ENCODE data around the gene LGR6.

DNA sequence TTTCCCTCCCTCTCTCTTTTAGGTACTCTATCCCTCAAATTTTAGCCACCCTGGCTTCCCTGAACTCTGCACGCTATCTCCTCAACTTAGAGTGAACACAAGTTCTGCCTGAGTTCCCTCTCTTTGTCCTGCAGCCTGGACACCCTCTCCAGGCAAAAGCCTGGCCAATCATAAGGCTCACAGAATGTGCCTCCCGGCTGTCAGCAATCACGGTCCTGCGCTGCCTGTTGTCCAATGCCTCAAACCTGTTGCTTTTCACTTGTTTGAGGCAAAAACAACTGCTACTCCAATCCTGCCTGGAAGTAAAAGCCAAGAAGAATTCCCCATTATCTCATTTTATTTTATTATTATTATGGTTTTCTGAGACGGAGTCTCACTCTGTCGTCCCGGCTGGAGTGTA, 66.1 kb downstream of the LGR6 start:
- no peak for TF ChIP-seq POLR2A (IDR thresholded peaks at IDR 0.05)
- TF ChIP-seq, protein P1, sequence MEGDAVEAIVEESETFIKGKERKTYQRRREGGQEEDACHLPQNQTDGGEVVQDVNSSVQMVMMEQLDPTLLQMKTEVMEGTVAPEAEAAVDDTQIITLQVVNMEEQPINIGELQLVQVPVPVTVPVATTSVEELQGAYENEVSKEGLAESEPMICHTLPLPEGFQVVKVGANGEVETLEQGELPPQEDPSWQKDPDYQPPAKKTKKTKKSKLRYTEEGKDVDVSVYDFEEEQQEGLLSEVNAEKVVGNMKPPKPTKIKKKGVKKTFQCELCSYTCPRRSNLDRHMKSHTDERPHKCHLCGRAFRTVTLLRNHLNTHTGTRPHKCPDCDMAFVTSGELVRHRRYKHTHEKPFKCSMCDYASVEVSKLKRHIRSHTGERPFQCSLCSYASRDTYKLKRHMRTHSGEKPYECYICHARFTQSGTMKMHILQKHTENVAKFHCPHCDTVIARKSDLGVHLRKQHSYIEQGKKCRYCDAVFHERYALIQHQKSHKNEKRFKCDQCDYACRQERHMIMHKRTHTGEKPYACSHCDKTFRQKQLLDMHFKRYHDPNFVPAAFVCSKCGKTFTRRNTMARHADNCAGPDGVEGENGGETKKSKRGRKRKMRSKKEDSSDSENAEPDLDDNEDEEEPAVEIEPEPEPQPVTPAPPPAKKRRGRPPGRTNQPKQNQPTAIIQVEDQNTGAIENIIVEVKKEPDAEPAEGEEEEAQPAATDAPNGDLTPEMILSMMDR (IDR thresholded peaks at IDR 0.05), result no peak

All from upper lobe of left lung (tissue), 4 donors.